Left hindlimb (tissue), 1 donor: ENCODE data around the gene LYZL4.
A peak's percentile ranks its signal among the peaks of the same experiment; 100 is the strongest.

Experiments
- DNase-seq: peaks from one replicate; pipeline ENCODE4 v3.0.0-alpha.2; 2018

Gene LYZL4

GRCh38 chr3:42369832-42370231 lies 40.6 kb downstream of the LYZL4 start:
- DNase-seq = no peak

GRCh38 chr3:42369304-42369703 lies 41.1 kb downstream of the LYZL4 start:
- peak; percentile 84 for DNase-seq

- no peak for DNase-seq
Observed at GRCh38 chr3:42368861-42369260, 41.5 kb downstream of the LYZL4 start.

- no peak for DNase-seq
Observed at GRCh38 chr3:42367903-42368302, 42.5 kb downstream of the LYZL4 start.

- no peak for DNase-seq
Observed at GRCh38 chr3:42366550-42366949, 43.9 kb downstream of the LYZL4 start.

GRCh38 chr3:42357335-42357734 lies 53.1 kb downstream of the LYZL4 start:
- no peak for DNase-seq

GRCh38 chr3:42355612-42356011 lies 54.8 kb downstream of the LYZL4 start:
- no peak for DNase-seq

GRCh38 chr3:42353631-42354030 lies 56.8 kb downstream of the LYZL4 start:
- no peak for DNase-seq

GRCh38 chr3:42351207-42351606 lies 59.2 kb downstream of the LYZL4 start:
- DNase-seq = peak; percentile 68

GRCh38 chr3:42349765-42350594 lies 60.4 kb downstream of the LYZL4 start:
- DNase-seq = no peak

- no peak for DNase-seq
Observed at GRCh38 chr3:42347928-42348327, 62.5 kb downstream of the LYZL4 start.
